Dendritic cell treated with granulocyte-macrophage colony-stimulating factor and Interleukin-4, amounts not matched to agents 40 ng/mL and 50 ng/mL, for 4 days (primary cell): Measurements from ENCODE around the gene RNF126.
"Not testable (repeated sequence)": the region's sequence is repeated elsewhere in the genome, so short reads cannot be mapped to it uniquely, and the experiment has no call there.

ENCODE experiments used
- H3K27ac Mint-ChIP-seq: one replicate; pipeline ENCODE4 v1.8.0; 2022; ENCODE audit warnings: mild to moderate bottlenecking, mixed read lengths
- H3K27me3 Mint-ChIP-seq: one replicate; pipeline ENCODE4 v1.8.0; 2022; ENCODE audit warnings: mild to moderate bottlenecking, mixed read lengths
- H3K36me3 Mint-ChIP-seq: one replicate; pipeline ENCODE4 v1.8.0; 2022; ENCODE audit warnings: low read depth, mixed read lengths
- H3K4me1 Mint-ChIP-seq: one replicate; pipeline ENCODE4 v1.8.0; 2022; ENCODE audit warnings: low read depth, mixed read lengths
- H3K4me3 Mint-ChIP-seq: one replicate; pipeline ENCODE4 v1.8.0; 2022; ENCODE audit warnings: mild to moderate bottlenecking, moderate library complexity, mixed read lengths
- H3K9me3 Mint-ChIP-seq: one replicate; pipeline ENCODE4 v1.8.0; 2022; ENCODE audit warnings: mixed read lengths
- intact Hi-C: fragments of 100-400 bp; cut with micrococcal nuclease; formaldehyde crosslinking; loops from one replicate; pipeline ENCODE4 v1.15.0; 2022

The RNF126 gene

GRCh38 chr19:679418-680286, 16.6 kb upstream of the RNF126 start:
- peaks cover 40% of the 10 kb centered on the region for H3K4me1 Mint-ChIP-seq
- H3K27me3 Mint-ChIP-seq: peaks cover 40% of the 10 kb centered on the region
- H3K9me3 Mint-ChIP-seq: no peaks in the 10 kb centered on the region
- intact Hi-C loops: loop anchor here (1.0 kb wide), 1 partner anchor 14 kb away; no protein-coding TSS in a partner anchor
- H3K36me3 Mint-ChIP-seq: peaks cover 6% of the 10 kb centered on the region
- H3K27ac Mint-ChIP-seq: peak overlapping the region; percentile 98
- peak overlapping the region; percentile 72 for H3K4me3 Mint-ChIP-seq

DNA sequence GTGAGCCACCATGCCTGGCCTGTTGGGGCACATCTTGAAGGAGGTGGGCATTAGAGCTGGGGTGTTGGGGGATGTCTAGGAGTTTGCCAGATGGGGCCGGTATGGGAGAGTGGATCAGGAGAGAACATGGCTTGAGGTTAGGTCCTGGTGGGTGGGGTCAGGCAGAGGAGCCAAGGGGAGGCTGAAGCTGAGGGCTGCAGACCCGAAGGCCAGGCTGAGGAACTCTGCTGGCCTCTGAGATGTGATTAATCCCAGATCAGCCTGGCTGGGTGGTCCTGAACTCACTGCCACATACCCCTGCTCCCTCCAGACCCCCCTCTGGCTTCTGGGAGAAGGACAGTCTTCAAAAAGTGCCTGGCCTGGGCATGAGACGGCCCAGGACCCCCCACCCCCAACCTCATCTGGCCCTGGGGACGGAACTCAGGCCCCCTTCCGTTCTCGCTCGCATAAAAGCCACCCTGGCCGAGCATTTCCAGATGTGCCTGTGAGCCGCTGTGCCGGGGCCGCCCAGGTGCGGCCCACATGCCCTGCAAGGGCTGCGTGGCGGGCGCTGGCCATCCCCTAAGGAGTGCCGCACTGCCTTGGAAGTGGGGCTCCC, 15.9 kb upstream of the RNF126 start:
- no peak overlapping the region for H3K27ac Mint-ChIP-seq

GRCh38 chr19:677601-678436, 14.8 kb upstream of the RNF126 start:
- Mint-ChIP-seq H3K36me3 (peaks cover 6% of the 10 kb centered on the region), H3K27me3 (peaks cover 49% of the 10 kb centered on the region), H3K4me3 (no peak overlapping the region), H3K9me3 (no peaks in the 10 kb centered on the region), H3K27ac (no peak overlapping the region), H3K4me1 (peaks cover 47% of the 10 kb centered on the region)
- intact Hi-C loops: no loop called here

More for the DNA sequence above, 15.9 kb upstream of the RNF126 start:
- H3K9me3 Mint-ChIP-seq: no peaks in the 10 kb centered on the region
- peaks cover 45% of the 10 kb centered on the region for H3K27me3 Mint-ChIP-seq
- intact Hi-C loops: loop anchor here (1.0 kb wide), 1 partner anchor 14 kb away; no protein-coding TSS in a partner anchor
- peaks cover 42% of the 10 kb centered on the region for H3K4me1 Mint-ChIP-seq
- peaks cover 6% of the 10 kb centered on the region for H3K36me3 Mint-ChIP-seq
- H3K4me3 Mint-ChIP-seq: peak overlapping the region; percentile 72

DNA sequence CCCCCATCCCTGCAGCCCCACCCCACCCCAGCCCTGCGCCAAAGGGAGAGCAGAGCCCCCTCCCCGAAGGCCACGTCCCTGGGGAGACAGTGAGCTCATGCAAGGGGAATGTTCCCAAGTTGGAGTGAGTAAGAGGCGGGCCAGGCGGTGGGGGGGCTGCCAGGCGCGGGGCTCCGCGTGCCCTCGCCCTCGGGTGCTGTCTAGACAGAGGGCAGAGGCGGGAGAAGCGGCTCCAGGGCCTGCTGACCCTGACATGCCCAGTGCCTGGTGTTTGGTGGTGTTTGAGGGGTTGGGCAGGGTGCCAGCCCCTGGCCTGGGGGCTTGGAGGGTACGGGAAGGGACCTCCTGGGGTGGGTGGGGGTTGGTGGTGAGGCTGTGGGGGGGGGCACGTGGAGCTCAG, 14.2 kb upstream of the RNF126 start:
- no peak overlapping the region for H3K27ac Mint-ChIP-seq
- no peaks in the 10 kb centered on the region for H3K9me3 Mint-ChIP-seq
- H3K27me3 Mint-ChIP-seq: peaks cover 49% of the 10 kb centered on the region
- intact Hi-C loops: no loop called here
- H3K36me3 Mint-ChIP-seq: peaks cover 6% of the 10 kb centered on the region
- peaks cover 47% of the 10 kb centered on the region for H3K4me1 Mint-ChIP-seq
- no peak overlapping the region for H3K4me3 Mint-ChIP-seq

- intact Hi-C loops: no loop called here
- H3K27ac Mint-ChIP-seq: peak within 1 kb of the TSS; percentile 43
- H3K36me3 Mint-ChIP-seq: peaks cover 6% of the 10 kb centered on the region
- H3K4me3 Mint-ChIP-seq: peak within 1 kb of the TSS; percentile 70
- peaks cover 49% of the 10 kb centered on the region for H3K27me3 Mint-ChIP-seq
- H3K4me1 Mint-ChIP-seq: peaks cover 48% of the 10 kb centered on the region
- H3K9me3 Mint-ChIP-seq: no peaks in the 10 kb centered on the region
Observed at GRCh38 chr19:676339-677105, 13.5 kb upstream of the RNF126 start, which contains the start of gene FSTL3. Gene FSTL3 (plus strand): TSS chr19:676392. CDS start chr19:676424, 32 bp downstream.

DNA sequence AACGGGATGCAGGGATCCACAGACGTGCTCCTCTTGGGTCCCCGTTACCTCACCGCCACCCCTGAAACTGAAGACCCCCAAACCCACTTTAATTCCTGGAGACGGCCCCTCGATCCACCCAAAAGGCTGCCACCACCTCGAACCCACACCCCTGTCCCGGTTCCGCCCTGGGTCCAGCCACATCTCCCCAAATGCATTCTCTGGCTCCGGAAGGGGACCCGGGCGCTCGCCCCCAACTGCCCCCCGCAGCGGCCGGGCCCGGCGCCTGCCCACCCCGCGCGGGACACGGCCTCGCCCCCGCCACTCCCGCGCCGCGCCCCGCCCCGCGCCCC, 13.0 kb upstream of the RNF126 start:
- Mint-ChIP-seq H3K27me3 (peaks cover 49% of the 10 kb centered on the region), H3K4me1 (peaks cover 47% of the 10 kb centered on the region), H3K36me3 (peaks cover 6% of the 10 kb centered on the region), H3K27ac (peak overlapping the region; percentile 27), H3K4me3 (peak overlapping the region; percentile 30), H3K9me3 (no peaks in the 10 kb centered on the region)
- intact Hi-C loops: no loop called here

DNA sequence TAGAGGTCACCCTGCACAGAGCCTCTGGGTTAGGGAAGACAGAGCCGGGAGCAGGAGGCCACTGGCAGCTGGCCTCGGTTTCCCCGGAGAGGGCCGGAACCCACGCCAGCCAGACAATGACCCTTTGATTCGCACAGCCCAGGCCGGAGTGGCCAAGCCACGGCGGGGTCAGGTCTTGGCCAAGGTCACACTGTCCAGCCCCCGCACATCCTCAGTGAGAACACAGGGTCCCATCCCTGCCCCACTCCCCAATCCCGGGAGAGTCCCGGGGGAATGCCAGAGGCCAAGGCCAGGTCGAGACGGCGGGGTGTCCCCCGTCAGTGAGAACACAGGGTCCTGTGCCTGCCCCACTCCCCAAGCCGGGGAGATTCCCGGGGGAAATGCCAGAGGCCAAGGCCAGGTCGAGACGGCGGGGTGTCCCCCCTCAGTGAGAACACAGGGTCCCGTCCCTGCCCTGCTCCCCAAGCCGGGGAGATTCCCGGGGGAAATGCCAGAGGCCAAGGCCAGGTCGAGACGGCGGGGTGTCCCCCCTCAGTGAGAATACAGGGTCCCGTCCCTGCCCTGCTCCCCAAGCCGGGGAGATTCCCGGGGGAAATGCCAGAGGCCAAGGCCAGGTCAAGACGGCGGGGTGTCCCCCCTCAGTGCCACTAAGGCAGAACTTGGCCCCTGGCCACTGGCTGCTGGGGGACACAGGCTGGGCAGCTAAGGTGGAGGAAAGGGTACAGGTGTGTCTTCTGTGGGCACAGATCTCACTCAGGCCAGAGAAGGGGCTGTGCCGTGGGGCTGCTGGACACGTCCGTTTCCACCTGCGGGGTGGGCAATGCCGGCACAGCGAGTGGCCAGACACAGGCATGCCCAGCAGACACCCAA, 11.5 kb upstream of the RNF126 start:
- Mint-ChIP-seq H3K4me3 (no peak overlapping the region), H3K27ac (peak overlapping the region; percentile 43)

GRCh38 chr19:670609-671075, 7.6 kb upstream of the RNF126 start:
- peaks cover 39% of the 10 kb centered on the region for H3K4me1 Mint-ChIP-seq
- intact Hi-C loops: no loop called here
- H3K9me3 Mint-ChIP-seq: peaks cover 10% of the 10 kb centered on the region
- H3K27ac Mint-ChIP-seq: no peak overlapping the region
- peaks cover 22% of the 10 kb centered on the region for H3K27me3 Mint-ChIP-seq
- H3K4me3 Mint-ChIP-seq: no peak overlapping the region
- no peaks in the 10 kb centered on the region for H3K36me3 Mint-ChIP-seq

More for the DNA sequence above, 11.5 kb upstream of the RNF126 start:
- Mint-ChIP-seq H3K9me3 (peaks cover under 1% of the 10 kb centered on the region), H3K27me3 (peaks cover 49% of the 10 kb centered on the region), H3K4me1 (peaks cover 47% of the 10 kb centered on the region), H3K36me3 (no peaks in the 10 kb centered on the region)
- intact Hi-C loops: no loop called here

GRCh38 chr19:668675-669434, 5.8 kb upstream of the RNF126 start:
- H3K4me3 Mint-ChIP-seq, intact Hi-C loops, H3K9me3 Mint-ChIP-seq, H3K27me3 Mint-ChIP-seq, H3K36me3 Mint-ChIP-seq: not testable (repeated sequence)
- peaks cover 44% of the 10 kb centered on the region for H3K4me1 Mint-ChIP-seq
- peak overlapping the region; percentile 21 for H3K27ac Mint-ChIP-seq

GRCh38 chr19:666985-667573, 4.1 kb upstream of the RNF126 start:
- intact Hi-C loops, H3K9me3 Mint-ChIP-seq, H3K36me3 Mint-ChIP-seq, H3K4me3 Mint-ChIP-seq, H3K27me3 Mint-ChIP-seq: not testable (repeated sequence)
- H3K4me1 Mint-ChIP-seq: peaks cover 46% of the 10 kb centered on the region
- peak overlapping the region; percentile 57 for H3K27ac Mint-ChIP-seq

DNA sequence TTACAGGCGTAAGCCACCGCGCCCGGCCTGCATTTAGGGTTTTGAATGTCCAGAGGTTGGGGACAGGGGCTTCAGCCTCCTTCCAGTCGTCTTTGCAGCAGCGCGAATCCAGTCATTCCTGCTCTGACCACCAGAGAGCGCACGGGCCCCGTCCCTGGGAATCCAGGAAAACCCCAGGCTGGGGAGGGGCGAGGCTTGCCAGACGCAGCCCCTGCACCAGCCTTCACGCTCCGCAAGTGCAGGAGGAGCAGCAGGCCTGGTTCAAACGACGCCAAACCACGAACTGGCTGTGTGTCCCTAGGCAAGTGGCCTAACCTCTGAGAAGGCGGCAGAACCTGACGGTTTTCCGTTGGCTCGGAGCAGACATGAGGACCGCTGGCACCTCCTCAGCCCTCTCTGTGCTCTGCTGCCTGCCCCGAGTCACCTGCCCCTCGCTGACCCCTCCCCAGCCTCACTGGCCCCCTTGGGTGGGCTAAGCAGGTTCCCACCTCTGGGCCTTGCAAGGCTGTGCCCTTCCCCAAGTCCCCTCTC, 2.0 kb upstream of the RNF126 start:
- peaks cover 4% of the 10 kb centered on the region for H3K27me3 Mint-ChIP-seq
- peaks cover 16% of the 10 kb centered on the region for H3K36me3 Mint-ChIP-seq
- intact Hi-C loops: loop anchor here (1.0 to 5.0 kb wide), 3 partner anchors 14 to 87 kb away; partner anchors contain the start of gene MISP
- H3K4me1 Mint-ChIP-seq: peaks cover 60% of the 10 kb centered on the region
- peak overlapping the region; percentile 63 for H3K27ac Mint-ChIP-seq
- peak overlapping the region; percentile 51 for H3K4me3 Mint-ChIP-seq
- peaks cover 10% of the 10 kb centered on the region for H3K9me3 Mint-ChIP-seq
